ENCODE data around the gene LYSMD2.

LYSMD2 gene

DNA sequence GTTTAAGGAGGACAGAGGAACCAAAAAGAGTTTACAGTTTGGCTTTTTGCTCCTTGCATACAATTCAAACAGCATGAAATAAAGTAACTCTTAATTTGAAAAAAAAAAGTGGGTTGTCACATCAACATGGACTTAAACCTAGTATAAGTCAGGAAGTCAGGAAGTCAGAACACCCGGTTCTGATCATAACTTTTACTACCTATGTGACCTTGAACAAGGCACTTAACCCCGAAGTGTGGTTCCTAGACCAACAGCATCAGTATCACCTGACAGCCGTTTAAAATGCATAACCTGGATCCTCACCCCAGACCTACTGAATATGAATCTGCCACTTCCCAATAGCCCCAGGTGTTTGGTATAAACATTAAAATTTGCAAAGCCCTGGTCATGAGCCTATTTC is 18.7 kb downstream of the LYSMD2 start:
- DNase-seq (ENCODE audit: low spot score), result no peak

- DNase-seq (ENCODE audit: low spot score), result no peak
Measured at GRCh38 chr15:51718219-51718618, 19.2 kb downstream of the LYSMD2 start.

DNA sequence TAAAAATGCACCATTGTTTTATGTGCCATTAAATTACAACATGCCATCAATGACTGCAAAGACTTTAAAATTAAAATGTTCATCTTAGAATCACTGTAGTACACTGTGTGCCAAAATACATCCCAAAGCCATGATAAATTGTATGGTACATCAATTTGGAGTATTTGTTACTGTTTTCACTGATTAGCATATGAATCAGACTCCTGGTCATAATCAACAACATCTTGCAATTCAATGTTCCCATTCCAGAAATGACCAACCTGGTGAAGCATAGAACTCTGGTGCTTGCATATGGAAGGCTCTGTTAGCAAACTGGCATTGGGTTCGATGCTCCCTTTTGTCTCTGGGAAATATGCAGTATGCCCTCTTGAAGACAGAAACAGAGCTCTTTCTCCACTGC is 22.5 kb downstream of the LYSMD2 start:
- DNase-seq (ENCODE audit: low spot score), result no peak

DNA sequence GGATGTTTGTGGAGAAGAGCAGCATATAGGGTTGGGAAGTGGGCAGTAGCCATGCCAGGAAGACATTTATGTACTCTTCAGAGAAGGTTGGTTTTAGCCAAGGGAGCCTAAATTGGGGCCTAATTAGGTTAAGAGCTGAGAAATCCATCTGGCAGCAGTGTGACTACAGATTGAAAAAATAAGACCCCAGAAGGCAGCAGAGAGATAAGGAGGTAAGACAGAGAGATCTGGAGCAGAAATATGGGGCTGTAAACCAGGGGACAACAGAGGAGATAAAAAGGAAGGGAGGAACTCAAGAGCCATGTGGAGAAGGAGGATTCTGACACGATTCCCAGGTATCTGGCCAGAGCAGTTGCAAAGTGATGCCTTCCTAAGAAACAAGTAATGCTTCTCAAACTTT is 23.3 kb downstream of the LYSMD2 start:
- no peak for DNase-seq (ENCODE audit: low spot score)

DNA sequence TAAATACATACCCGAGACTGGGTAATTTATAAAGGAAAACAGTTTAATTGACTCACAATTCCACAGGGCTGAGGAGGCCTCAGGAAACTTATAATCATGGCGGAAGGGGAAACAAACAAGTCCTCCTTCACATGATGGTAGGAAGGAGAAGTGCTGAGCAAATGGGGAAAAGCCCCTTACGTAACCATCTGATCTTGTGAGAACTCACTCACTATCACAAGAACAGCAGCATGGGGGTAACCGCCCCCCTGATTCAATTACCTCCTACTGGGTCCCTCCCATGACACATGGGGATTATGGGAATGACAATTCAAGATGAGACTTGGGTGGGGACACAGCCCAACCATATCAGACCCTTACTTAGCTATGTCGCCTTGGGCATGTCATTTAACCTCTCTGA is 28.4 kb downstream of the LYSMD2 start:
- no peak for DNase-seq (ENCODE audit: low spot score)

DNA sequence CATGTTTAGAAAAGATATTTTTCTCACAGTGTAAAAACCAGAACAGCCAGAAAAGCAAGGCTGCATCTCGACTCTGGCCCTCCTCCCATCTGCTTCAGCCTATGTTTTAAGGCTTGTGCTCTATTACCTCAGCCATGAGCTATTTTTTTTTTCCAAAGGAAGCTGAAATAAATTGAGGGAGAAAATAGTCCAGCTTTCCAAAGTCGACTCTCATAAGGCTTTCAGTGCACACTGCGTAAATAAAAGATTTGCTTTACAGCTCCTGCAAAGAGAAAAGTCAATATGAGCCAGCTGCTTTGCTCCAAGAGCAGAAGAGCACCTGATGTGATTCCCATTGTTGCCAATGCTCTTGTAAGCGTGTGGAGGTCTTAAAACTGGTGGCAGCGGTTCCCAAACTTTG is 29.4 kb downstream of the LYSMD2 start:
- DNase-seq (ENCODE audit: low spot score), result no peak

- DNase-seq (ENCODE audit: low spot score), result no peak
Measured at GRCh38 chr15:51706926-51707608, 30.4 kb downstream of the LYSMD2 start.

GRCh38 chr15:51706291-51706690 is 31.2 kb downstream of the LYSMD2 start:
- DNase-seq (ENCODE audit: low spot score), result no peak

GRCh38 chr15:51702710-51703109 is 34.7 kb downstream of the LYSMD2 start:
- DNase-seq (ENCODE audit: low spot score), result no peak

GRCh38 chr15:51699373-51699772 is 38.1 kb downstream of the LYSMD2 start:
- DNase-seq (ENCODE audit: low spot score), result no peak

GRCh38 chr15:51697163-51697562 is 40.3 kb downstream of the LYSMD2 start:
- DNase-seq (ENCODE audit: low spot score), result no peak

- DNase-seq (ENCODE audit: low spot score), result no peak
Measured at GRCh38 chr15:51696566-51696965, 40.9 kb downstream of the LYSMD2 start.

DNA sequence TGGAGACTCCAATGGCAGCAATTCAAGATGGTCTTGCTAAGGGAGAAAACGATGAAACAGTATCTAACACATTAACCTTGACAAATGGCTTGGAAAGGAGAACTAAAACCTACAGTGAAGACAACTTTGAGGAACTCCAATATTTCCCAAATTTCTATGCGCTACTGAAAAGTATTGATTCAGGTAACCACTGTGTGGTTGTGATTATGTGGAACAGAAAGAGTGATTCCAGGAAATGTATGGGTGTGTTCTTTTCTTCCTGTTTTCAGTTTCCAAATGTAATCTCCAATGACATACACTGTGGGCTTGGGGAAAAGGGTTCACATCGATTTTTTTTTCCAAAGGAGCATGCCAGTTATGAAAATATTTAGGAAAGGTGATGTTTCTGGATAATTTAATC is 45.3 kb downstream of the LYSMD2 start:
- no peak for DNase-seq (ENCODE audit: low spot score)

- DNase-seq (ENCODE audit: low spot score), result no peak
Measured at GRCh38 chr15:51688863-51689262, 48.6 kb downstream of the LYSMD2 start.

GRCh38 chr15:51687565-51687964 is 49.9 kb downstream of the LYSMD2 start:
- no peak for DNase-seq (ENCODE audit: low spot score)

- no peak for DNase-seq (ENCODE audit: low spot score)
Measured at GRCh38 chr15:51681303-51681963, 56.0 kb downstream of the LYSMD2 start, which contains the start of gene SCG3. TSS of gene SCG3 (plus strand) at chr15:51681503. CDS start at chr15:51681756, 253 bp downstream.

DNA sequence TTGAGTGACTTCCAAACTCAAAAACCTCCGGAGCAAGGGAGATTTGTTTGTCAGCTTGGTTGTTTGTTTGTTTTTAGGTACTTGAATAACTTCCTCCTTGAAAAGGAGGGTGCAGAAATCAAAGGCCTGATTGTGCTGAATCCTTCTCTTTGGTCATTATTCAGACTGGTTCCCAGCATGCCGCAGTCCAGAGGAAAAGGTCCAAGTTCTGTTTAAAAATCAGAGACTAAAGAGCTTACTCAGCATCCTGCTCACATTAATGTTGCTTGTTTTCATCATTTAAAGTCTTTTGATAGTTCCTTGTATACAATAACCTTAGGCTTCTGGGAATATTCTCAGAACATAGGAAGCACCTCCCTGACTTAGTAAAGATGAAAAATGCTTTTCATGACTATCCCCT is 57.1 kb downstream of the LYSMD2 start:
- DNase-seq (ENCODE audit: low spot score), result no peak

- DNase-seq (ENCODE audit: low spot score), result no peak
Measured at GRCh38 chr15:51678096-51678495, 59.4 kb downstream of the LYSMD2 start.

DNA sequence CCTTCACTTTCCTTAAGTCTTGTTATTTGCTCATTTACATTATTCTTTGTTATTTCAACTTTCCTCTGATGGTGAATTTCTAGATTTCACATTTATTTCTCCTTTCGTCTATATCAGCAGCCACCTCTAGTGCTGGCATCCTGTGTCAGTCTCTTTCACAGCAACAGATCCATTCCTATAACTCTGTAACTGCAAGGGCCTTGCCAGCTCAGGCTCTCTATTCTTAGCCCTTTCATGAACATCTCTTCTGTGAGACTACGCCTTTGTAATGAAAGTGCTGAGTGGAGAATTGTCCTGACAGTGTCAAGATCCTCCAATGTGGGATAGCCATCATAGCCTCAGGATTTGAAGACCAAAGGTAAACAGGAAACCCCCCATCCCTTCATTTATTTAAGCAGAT is 60.0 kb downstream of the LYSMD2 start:
- DNase-seq (ENCODE audit: low spot score), result no peak

DNA sequence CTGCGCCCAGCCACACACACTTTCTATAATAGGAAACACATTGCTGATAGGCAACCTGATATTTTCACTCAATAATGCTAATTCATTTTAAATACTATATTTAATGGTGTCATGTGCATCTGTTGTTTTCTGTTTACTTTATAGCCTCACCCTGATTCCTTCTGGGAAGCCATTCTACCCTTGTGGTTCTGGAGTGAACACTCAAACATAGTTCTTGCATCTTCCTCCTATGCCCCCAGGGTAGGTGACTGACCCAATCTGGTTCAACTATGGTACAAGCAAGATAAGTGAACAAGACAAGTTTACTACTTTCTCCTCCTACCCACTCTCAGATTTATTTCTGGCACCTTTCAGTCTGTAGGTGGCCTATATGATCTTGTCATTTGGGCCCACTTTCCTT is 60.4 kb downstream of the LYSMD2 start:
- no peak for DNase-seq (ENCODE audit: low spot score)

DNA sequence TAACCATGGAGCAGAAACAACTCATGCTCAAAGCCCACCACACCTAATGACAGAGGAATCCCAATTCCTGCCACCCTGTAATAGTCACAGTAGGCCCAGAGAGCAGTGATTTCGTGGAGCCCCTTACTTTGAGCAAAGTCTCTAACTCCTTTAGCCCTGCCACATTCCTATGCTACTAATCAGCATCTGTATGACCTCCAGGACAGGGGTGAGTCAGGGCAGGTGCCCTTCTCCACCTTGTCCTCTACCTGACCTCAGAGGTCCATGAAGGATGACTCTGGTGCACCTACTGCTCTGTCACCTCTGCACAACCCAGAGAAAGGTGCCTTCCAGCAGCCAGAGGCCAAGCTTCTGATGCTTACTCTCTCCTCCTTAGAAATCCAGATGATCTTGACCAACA is 62.2 kb downstream of the LYSMD2 start:
- no peak for DNase-seq (ENCODE audit: low spot score)

Data from LoVo (cell line).